Activated T-cell treated with anti-CD3 and anti-CD28 coated beads for 1 hour (primary cell): Measurements from ENCODE around the gene CD6.
"Not testable (repeated sequence)": the region's sequence is repeated elsewhere in the genome, so short reads cannot be mapped to it uniquely, and the experiment has no call there.

Experiments used
- DNase-seq: peaks from one replicate; pipeline ENCODE4 v3.0.0-alpha.2; 2020; ENCODE audit warnings: low read depth

CD6 gene

GRCh38 chr11:61056571-61056970, 85.1 kb downstream of the CD6 start:
- DNase-seq = no peak

DNA sequence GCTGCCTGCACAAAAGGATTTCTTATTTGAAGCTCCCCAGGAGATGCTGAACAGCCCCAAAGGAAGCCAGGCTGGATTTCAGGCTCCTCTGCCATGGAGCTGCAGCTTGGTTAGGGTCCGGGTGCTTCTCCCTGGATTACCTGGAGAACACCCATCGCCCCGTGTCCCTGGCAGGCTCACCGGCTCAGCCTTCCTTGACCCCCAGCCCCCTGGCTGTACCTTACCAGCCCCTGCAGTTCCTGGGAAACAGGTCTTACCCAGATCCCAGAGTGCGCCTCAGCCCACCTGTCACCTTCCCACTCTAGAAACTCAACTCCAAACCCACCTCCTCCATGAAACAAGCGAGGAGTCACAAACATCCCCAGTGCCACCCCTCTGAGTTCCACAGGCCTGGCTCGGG, 85.5 kb downstream of the CD6 start:
- no peak for DNase-seq

GRCh38 chr11:61057615-61058014, 86.1 kb downstream of the CD6 start:
- no peak for DNase-seq

GRCh38 chr11:61058583-61059259, 87.2 kb downstream of the CD6 start:
- no peak for DNase-seq

DNA sequence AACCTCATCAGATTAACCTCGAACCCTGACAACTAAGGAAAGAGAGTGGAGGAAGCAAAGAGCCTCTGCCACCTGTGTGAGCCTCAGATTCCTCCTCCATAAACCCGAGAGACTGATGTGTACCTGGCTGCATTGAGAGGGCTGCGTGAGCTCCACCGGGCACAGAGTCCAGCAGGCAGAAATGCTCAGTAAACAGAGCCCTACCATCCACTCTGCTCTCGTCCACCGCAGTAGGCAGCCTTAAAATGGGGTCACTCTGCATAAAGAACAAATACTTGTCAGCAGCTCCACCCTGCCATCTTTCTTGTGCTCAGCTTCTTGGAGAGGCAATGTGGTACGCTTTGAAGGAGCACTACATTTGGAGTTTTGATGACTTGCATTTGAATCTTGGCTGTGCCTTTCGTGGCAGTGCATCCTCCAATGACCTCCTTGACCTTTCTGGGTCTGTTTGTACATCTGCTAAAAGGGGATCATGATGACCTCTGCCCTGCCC, 87.8 kb downstream of the CD6 start:
- no peak for DNase-seq

DNA sequence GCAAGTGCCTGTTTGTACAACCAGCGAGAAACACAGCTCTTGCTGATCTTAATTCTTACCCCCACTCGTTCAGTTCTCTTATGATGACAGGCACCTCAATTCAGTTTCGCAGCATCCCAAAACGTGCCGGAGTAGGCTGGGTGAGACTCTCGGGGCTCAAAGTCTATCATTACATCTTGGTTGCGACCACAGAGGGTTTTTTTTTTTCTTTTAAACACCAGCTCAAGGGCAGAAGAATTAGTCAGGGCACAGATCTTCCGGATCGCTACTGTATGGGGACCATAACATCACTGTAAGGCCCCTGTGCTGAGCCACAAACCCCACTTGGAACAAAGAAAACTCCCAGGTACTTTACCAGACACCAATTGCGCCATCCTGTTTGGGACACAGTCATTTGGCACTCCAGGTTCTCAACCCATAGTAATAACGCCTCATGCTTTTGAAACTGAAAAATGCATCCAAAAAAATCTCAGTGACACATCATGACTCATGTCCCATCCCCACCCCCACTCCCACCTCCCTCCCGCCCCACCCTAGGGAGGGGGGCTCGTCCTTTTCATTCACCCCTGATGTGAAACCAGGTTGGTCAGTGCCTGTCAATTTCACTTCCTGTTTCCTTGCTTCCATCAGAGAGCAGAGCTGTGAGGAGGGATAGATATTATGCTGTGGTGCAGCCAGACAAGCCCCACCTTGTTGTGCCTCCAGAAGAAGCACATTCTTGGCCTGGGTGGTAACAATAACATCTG, 89.8 kb downstream of the CD6 start:
- DNase-seq = peak; percentile 59

GRCh38 chr11:61062181-61062930, 90.9 kb downstream of the CD6 start:
- no peak for DNase-seq

GRCh38 chr11:61065236-61065635, 93.8 kb downstream of the CD6 start:
- not testable (repeated sequence) for DNase-seq

DNA sequence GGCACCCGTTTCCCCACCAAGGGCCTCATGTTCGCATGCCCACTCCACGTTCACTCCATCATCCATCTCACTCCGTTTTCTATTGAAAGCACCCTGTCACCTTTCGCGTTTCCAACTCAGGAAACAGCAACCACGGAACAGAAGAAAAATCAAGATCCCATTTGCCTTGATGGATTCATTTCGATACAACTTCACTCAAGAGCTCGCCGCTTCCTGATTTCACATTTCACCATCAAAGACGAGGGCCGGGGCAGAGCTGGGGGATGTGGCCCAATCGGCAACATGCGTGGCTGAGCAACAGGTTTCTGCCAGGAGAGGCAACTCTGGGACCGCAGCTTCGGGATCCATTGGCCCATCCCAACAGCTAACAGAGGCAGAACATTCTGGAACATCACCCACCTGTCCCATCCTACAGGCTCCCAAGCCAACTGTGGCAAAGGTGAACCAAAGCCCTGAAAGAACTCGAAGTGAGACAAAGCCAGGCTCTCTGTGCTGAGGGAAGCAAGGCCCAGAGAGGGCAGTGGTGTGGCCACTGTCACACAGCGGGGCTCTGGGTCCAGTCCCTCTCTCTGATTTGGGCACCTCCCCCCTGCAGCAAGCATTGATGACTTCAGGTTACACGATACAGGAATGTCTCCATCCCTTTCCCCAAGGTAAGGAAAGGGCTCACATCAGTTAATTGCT, 94.6 kb downstream of the CD6 start:
- DNase-seq = no peak

DNA sequence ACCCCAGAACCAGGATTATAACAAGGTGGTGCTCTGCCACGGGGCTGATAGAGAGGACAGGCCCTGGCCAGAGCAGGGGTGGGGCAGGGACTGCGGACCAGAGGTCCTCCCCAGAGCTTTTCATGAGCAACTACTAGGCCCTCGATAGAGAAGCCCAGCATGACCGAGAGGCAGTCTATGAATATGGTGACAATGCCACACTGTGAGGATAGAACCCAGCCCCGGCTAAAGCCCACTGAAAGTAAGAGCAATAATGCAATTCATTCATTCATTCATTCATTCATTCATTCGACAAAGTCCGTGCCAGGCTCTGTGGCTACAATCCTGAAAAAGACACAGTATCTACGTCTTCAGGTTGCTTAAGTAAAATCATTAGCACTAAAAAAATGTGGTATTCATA, 95.2 kb downstream of the CD6 start:
- no peak for DNase-seq

- DNase-seq = no peak
Observed at GRCh38 chr11:61067782-61068446, 96.4 kb downstream of the CD6 start.

GRCh38 chr11:61068581-61068980, 97.1 kb downstream of the CD6 start:
- no peak for DNase-seq

DNA sequence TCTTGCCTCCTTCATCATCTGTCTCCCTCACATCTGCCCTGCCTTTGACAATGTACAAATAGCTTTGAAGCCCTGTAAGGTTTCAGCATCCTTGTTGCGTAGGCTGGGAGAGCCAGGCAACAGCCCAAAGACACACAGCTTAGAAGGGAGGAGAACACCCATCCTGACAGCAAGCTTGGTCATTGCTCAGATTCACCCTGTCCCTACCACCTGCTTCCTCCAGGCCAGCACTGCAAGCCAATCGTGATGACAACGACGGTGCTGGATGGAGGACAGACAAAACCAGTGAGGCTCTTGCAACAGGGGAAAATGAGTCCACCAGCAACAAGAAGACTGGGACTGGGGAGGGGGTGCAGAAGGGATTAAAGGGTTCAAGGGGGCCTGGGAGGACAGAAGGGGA, 97.9 kb downstream of the CD6 start:
- no peak for DNase-seq
